ENCODE measurements around the gene LYST. TPM values are rescaled to one million over a fixed set of nuclear protein-coding genes. Genes with fewer than 3 reads are reported as not detected.
A peak's percentile ranks its signal among the peaks of the same experiment; 100 is the strongest.
"Not testable (repeated sequence)": the region's sequence is repeated elsewhere in the genome, so short reads cannot be mapped to it uniquely, and the experiment has no call there.

Gene LYST
- total and polyA plus RNA-seq, 2 donors = 25.7 to 67.4 TPM

DNA sequence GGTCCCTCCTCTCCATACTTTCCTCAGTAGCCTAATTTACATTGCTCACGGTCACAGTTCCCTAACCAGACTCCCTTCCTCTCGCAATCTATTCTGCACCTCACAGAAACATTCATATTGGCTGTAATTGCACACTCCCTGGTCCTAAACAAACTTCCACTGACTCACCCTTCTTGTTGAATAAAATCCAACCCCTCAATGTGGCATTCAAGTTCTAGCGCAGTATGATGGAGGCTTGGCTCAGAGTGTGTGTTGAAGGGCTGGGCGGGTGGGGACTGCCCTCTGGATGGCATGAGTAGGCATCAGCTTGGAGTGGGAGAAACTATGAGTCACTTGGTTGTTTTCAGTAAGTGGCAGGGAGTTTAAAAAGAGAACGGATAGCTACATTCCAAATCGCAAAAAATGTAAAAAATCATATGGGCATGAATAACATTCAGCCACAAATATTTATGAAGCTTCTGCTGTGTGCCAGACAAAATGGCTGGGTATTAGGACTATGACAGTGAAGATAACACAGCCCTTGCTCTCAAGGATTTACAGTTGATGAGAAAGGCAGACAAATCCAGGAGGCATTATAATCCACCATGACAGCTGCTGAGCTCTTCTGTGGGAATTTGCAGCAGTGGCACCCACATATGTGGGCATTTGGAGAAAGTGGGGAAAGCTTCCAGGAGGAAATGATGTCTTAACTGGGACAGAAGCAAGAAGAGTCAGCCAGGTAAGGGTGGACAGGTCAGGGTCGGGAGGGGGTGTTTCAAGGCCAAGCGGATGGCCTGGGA lies 42.2 kb upstream of the LYST start:
- no peak overlapping the region for H3K4me3 ChIP-seq (ENCODE audit: low read length in 2 of 2)
- no peak overlapping the region for H3K27ac ChIP-seq (ENCODE audit: low read depth in 1 of 2, low read length in 1 of 2)
- DNase-seq (ENCODE audit: low read depth in 6 of 9, low spot score in 9 of 9) = no peak
- H3K27me3 ChIP-seq (ENCODE audit: control insufficient read depth in 2 of 2, insufficient read depth in 1 of 2, low read length in 1 of 2) = no peaks in the 10 kb centered on the region
- WGBS = 96% methylated on average over 8 of the region's 8 CpGs
- no peaks in the 10 kb centered on the region for H3K36me3 ChIP-seq (ENCODE audit: control insufficient read depth in 2 of 2, insufficient read depth in 2 of 2, low read length in 1 of 2)
- peaks cover 0 to 8% of the 10 kb centered on the region in 2 donors for H3K4me1 ChIP-seq (ENCODE audit: control insufficient read depth in 2 of 2, insufficient read depth in 2 of 2, low read length in 2 of 2)
- H3K9me3 ChIP-seq (ENCODE audit: control insufficient read depth in 2 of 2, insufficient read depth in 1 of 2, low read length in 1 of 2) = no peaks in the 10 kb centered on the region

DNA sequence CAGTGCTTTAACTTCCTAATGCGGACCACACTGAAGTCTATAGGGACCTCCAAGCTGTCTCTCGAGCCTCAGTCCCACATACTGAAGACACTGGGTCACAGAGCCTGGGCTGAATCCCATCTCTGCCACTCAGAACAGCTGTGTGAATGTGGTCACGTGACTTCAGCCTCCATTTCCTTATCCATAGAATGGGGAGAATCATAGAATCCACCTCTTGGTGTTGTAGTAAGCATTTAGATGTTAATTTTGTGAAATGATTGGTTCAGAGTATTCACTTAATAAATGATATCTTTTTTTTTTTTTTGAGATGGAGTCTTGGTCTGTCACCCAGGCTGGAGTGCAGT lies 41.2 kb upstream of the LYST start:
- H3K4me1 ChIP-seq (ENCODE audit: control insufficient read depth in 2 of 2, insufficient read depth in 2 of 2, low read length in 2 of 2) = peaks cover 5 to 11% of the 10 kb centered on the region in 2 donors
- DNase-seq (ENCODE audit: low read depth in 6 of 9, low spot score in 9 of 9) = no peak
- H3K9me3 ChIP-seq (ENCODE audit: control insufficient read depth in 2 of 2, insufficient read depth in 1 of 2, low read length in 1 of 2) = no peaks in the 10 kb centered on the region
- no peaks in the 10 kb centered on the region for H3K27me3 ChIP-seq (ENCODE audit: control insufficient read depth in 2 of 2, insufficient read depth in 1 of 2, low read length in 1 of 2)
- no peaks in the 10 kb centered on the region for H3K36me3 ChIP-seq (ENCODE audit: control insufficient read depth in 2 of 2, insufficient read depth in 2 of 2, low read length in 1 of 2)
- H3K27ac ChIP-seq (ENCODE audit: low read depth in 1 of 2, low read length in 1 of 2) = no peak overlapping the region
- H3K4me3 ChIP-seq (ENCODE audit: low read length in 2 of 2) = no peak overlapping the region
- WGBS = 97% methylated on average over 3 of the region's 3 CpGs

DNA sequence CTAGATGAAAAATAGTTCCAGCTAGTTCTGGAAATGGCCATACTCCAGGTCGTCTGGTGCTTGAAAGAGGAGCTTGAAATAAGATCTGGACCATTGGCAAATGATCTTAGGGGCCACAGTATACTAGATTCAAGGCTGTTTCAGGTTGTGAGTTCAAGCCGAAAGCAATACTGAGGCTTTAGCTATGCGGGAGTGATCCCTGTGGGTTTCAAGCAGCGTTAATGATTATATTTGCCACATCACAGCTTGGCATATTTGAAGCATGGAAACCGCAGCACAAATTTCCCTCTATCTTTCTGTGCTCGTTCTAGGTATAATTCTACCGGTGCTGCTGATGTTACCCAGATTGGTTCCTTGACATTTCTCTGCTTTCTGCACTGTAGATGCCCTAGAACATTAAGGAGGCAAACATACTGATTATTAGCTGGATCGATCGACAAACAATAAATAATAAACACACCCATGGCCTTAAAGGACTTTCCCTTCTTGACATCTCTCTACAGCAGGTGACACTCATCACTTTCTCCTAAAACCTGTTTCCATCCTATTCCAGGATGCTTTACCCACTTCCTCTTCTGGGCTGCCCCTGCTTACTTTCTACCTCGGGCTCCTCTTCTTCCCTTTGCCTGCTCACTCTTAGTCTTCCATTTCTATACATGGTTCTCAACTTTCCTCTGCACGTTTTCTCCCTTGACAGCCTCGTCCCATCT lies 40.6 kb upstream of the LYST start:
- no peak overlapping the region for H3K4me3 ChIP-seq (ENCODE audit: low read length in 2 of 2)
- H3K36me3 ChIP-seq (ENCODE audit: control insufficient read depth in 2 of 2, insufficient read depth in 2 of 2, low read length in 1 of 2) = no peaks in the 10 kb centered on the region
- no peak overlapping the region for H3K27ac ChIP-seq (ENCODE audit: low read depth in 1 of 2, low read length in 1 of 2)
- DNase-seq (ENCODE audit: low read depth in 6 of 9, low spot score in 9 of 9) = no peak
- no peaks in the 10 kb centered on the region for H3K27me3 ChIP-seq (ENCODE audit: control insufficient read depth in 2 of 2, insufficient read depth in 1 of 2, low read length in 1 of 2)
- H3K9me3 ChIP-seq (ENCODE audit: control insufficient read depth in 2 of 2, insufficient read depth in 1 of 2, low read length in 1 of 2) = no peaks in the 10 kb centered on the region
- WGBS = 85% methylated on average over 12 of the region's 12 CpGs
- peaks cover 5 to 14% of the 10 kb centered on the region in 2 donors for H3K4me1 ChIP-seq (ENCODE audit: control insufficient read depth in 2 of 2, insufficient read depth in 2 of 2, low read length in 2 of 2)

DNA sequence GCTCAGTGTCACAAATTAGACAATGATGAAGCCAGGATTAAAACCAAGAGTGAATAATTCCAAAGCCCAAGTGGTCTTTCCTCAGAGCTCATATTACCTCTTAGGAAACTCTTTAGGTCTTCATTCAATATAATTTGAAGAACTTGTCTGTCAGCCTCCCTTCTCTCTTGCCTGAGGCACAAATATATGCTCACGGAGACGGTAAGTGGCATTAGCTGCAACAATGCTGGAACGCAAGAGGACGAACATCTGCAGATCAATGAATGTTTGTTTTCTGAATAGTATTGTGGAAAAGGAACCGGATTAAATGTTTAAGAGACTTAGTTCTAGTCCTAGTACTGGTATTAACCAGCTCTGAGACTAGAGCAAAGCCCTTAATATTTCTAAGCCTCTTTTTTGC lies 39.7 kb upstream of the LYST start:
- Histone ChIP-seq H3K9me3 (ENCODE audit: control insufficient read depth in 2 of 2, insufficient read depth in 1 of 2, low read length in 1 of 2) (no peaks in the 10 kb centered on the region), H3K27me3 (ENCODE audit: control insufficient read depth in 2 of 2, insufficient read depth in 1 of 2, low read length in 1 of 2) (no peaks in the 10 kb centered on the region), H3K4me1 (ENCODE audit: control insufficient read depth in 2 of 2, insufficient read depth in 2 of 2, low read length in 2 of 2) (peaks cover 5 to 16% of the 10 kb centered on the region in 2 donors), H3K4me3 (ENCODE audit: low read length in 2 of 2) (no peak overlapping the region), H3K36me3 (ENCODE audit: control insufficient read depth in 2 of 2, insufficient read depth in 2 of 2, low read length in 1 of 2) (no peaks in the 10 kb centered on the region), H3K27ac (ENCODE audit: low read depth in 1 of 2, low read length in 1 of 2) (no peak overlapping the region)
- 97% methylated on average over 5 of the region's 5 CpGs for whole genome bisulfite sequencing
- no peak for DNase-seq (ENCODE audit: low read depth in 6 of 9, low spot score in 9 of 9)

DNA sequence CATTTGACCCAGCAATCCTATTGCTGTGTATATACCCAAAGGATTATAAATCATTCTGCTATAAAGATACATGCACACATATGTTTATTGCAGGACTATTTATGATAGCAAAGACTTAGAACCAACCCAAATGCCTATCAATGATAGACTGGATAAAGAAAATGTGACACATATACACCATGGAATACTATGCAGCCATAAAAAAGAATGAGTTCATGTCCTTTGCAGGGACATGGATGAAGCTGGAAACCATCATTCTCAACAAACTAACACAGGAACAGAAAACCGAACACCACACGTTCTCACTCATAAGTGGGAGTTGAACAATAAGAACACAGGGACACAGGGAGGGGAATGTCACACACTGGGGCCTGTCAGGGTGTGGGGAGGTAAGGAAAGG lies 37.1 kb upstream of the LYST start:
- peaks cover 5 to 30% of the 10 kb centered on the region in 2 donors for H3K4me1 ChIP-seq (ENCODE audit: control insufficient read depth in 2 of 2, insufficient read depth in 2 of 2, low read length in 2 of 2)
- H3K27ac ChIP-seq (ENCODE audit: low read depth in 1 of 2, low read length in 1 of 2); DNase-seq (ENCODE audit: low read depth in 6 of 9, low spot score in 9 of 9); H3K36me3 ChIP-seq (ENCODE audit: control insufficient read depth in 2 of 2, insufficient read depth in 2 of 2, low read length in 1 of 2); H3K4me3 ChIP-seq (ENCODE audit: low read length in 2 of 2); H3K27me3 ChIP-seq (ENCODE audit: control insufficient read depth in 2 of 2, insufficient read depth in 1 of 2, low read length in 1 of 2); H3K9me3 ChIP-seq (ENCODE audit: control insufficient read depth in 2 of 2, insufficient read depth in 1 of 2, low read length in 1 of 2): not testable (repeated sequence)
- 97% methylated on average over 2 of the region's 2 CpGs for WGBS

DNA sequence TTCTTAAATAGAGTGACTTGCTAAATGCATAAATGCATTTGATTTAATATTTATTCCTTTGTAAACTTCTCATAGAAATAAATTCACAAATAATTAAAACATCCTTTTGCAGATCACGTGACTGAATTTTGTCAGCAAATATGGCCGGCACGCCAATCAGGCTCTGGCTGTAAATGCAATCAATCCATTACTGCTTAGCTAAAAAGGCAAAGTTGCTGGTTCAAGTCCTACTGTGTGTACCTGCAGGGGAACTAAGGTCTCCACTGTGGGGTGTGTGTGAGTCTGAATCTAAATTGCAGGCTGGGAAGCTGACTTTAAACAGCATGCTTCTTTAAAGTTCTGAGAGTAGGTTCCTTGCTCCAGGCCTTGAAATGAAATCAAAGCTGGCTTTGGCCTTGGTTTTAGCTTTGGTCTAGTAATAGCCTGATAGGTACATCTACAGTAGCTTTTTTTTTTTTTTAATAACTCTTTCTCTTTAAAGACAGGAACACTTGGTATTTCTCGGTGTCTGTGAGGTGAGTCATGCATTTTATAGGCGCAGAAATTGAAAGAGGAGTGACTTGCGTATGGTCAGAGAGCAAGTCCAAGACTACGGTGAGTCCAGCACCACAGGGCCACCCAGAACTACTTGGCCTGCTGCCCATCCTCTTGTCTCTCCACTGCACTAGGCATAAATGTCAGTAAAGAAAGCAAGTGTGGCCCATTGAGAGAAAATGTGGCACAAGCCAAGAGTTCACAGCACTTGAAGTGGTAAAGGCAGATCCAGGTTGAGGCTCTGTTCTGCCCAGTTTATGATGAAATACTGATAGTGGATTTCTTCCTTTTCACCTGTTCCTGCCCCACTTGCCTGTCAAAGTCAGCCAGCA lies 36.2 kb upstream of the LYST start:
- WGBS = 92% methylated on average over 7 of the region's 7 CpGs
- H3K4me1 ChIP-seq (ENCODE audit: control insufficient read depth in 2 of 2, insufficient read depth in 2 of 2, low read length in 2 of 2) = peaks cover 5 to 30% of the 10 kb centered on the region in 2 donors
- no peaks in the 10 kb centered on the region for H3K27me3 ChIP-seq (ENCODE audit: control insufficient read depth in 2 of 2, insufficient read depth in 1 of 2, low read length in 1 of 2)
- H3K36me3 ChIP-seq (ENCODE audit: control insufficient read depth in 2 of 2, insufficient read depth in 2 of 2, low read length in 1 of 2) = no peaks in the 10 kb centered on the region
- no peak for DNase-seq (ENCODE audit: low read depth in 6 of 9, low spot score in 9 of 9)
- no peaks in the 10 kb centered on the region for H3K9me3 ChIP-seq (ENCODE audit: control insufficient read depth in 2 of 2, insufficient read depth in 1 of 2, low read length in 1 of 2)
- no peak overlapping the region for H3K4me3 ChIP-seq (ENCODE audit: low read length in 2 of 2)
- peak overlapping the region in 1 of 2 donors; percentile 49 for H3K27ac ChIP-seq (ENCODE audit: low read depth in 1 of 2, low read length in 1 of 2)

DNA sequence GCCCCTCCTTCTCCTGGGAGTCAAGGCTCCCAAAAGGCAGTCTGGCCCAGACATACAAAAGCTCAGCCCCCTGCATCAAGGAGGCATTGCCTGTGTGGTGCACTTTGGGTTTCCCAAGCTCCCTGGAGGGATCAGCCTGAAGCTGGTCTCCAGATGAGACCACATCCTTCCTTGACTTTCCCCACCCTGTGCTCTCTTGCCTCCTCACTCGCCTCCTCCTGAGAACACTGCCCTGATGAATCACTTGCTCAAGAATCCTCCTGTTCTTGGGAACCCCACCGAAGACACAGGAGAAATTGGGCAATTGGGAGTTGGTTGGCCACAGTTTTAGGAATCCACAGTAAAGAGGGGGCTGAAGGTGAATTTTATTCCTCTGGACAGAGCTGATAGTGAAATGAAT lies 34.8 kb upstream of the LYST start:
- Histone ChIP-seq H3K27me3 (ENCODE audit: control insufficient read depth in 2 of 2, insufficient read depth in 1 of 2, low read length in 1 of 2) (no peaks in the 10 kb centered on the region), H3K9me3 (ENCODE audit: control insufficient read depth in 2 of 2, insufficient read depth in 1 of 2, low read length in 1 of 2) (no peaks in the 10 kb centered on the region), H3K4me1 (ENCODE audit: control insufficient read depth in 2 of 2, insufficient read depth in 2 of 2, low read length in 2 of 2) (peaks cover 5 to 29% of the 10 kb centered on the region in 2 donors), H3K36me3 (ENCODE audit: control insufficient read depth in 2 of 2, insufficient read depth in 2 of 2, low read length in 1 of 2) (no peaks in the 10 kb centered on the region), H3K27ac (ENCODE audit: low read depth in 1 of 2, low read length in 1 of 2) (no peak overlapping the region), H3K4me3 (ENCODE audit: low read length in 2 of 2) (no peak overlapping the region)
- 58% methylated on average over 2 of the region's 2 CpGs for WGBS
- DNase-seq (ENCODE audit: low read depth in 6 of 9, low spot score in 9 of 9) = no peak

DNA sequence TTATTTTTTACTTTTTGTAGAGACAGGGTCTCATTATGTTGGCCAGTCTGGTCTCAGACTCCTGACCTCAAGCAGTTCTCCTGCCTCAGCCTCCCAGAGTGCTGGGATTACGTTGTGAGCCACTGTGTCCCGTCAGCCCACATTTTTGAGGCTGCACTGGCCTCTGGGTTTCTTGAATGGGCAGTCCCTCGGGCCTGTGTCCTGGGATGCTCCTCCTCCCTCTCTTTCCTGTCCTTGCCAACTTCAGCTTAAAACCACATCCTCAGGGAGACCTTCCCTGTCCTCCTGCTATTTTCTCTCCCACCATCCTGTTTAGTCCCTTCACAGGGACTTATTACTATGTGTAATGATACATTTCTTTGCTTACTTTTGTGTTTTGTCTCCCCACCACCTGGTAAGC lies 31.4 kb upstream of the LYST start:
- Histone ChIP-seq H3K27me3 (ENCODE audit: control insufficient read depth in 2 of 2, insufficient read depth in 1 of 2, low read length in 1 of 2) (no peaks in the 10 kb centered on the region), H3K4me1 (ENCODE audit: control insufficient read depth in 2 of 2, insufficient read depth in 2 of 2, low read length in 2 of 2) (peaks cover 2 to 26% of the 10 kb centered on the region in 2 donors), H3K36me3 (ENCODE audit: control insufficient read depth in 2 of 2, insufficient read depth in 2 of 2, low read length in 1 of 2) (no peaks in the 10 kb centered on the region), H3K4me3 (ENCODE audit: low read length in 2 of 2) (no peak overlapping the region), H3K9me3 (ENCODE audit: control insufficient read depth in 2 of 2, insufficient read depth in 1 of 2, low read length in 1 of 2) (no peaks in the 10 kb centered on the region), H3K27ac (ENCODE audit: low read depth in 1 of 2, low read length in 1 of 2) (no peak overlapping the region)
- DNase-seq (ENCODE audit: low read depth in 6 of 9, low spot score in 9 of 9) = no peak
- 96% methylated on average over 3 of the region's 3 CpGs for WGBS

DNA sequence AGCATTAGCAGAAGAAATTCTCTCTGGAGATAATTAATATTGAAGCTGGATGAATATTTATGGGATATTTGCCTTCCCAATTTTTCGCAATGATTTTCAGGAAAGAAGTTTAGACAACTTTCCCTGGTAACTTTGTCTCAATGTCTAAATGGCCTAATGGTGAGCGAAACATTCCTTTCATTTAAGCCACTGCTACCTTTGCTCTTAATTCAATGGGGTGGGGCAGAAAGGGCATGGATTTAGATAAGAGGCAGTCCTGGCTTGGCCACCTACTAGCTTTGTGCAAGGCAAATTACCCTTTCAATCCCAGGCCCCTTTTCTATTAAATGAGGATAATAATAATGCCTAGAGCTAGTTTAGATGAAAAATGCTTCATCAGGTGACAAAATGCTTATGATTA lies 27.1 kb upstream of the LYST start:
- H3K27me3 ChIP-seq (ENCODE audit: control insufficient read depth in 2 of 2, insufficient read depth in 1 of 2, low read length in 1 of 2) = no peaks in the 10 kb centered on the region
- DNase-seq (ENCODE audit: low read depth in 6 of 9, low spot score in 9 of 9) = no peak
- H3K4me1 ChIP-seq (ENCODE audit: control insufficient read depth in 2 of 2, insufficient read depth in 2 of 2, low read length in 2 of 2) = peaks cover 0 to 19% of the 10 kb centered on the region in 2 donors
- H3K4me3 ChIP-seq (ENCODE audit: low read length in 2 of 2) = no peak overlapping the region
- WGBS = 98% methylated on average over 2 of the region's 2 CpGs
- no peaks in the 10 kb centered on the region for H3K36me3 ChIP-seq (ENCODE audit: control insufficient read depth in 2 of 2, insufficient read depth in 2 of 2, low read length in 1 of 2)
- H3K9me3 ChIP-seq (ENCODE audit: control insufficient read depth in 2 of 2, insufficient read depth in 1 of 2, low read length in 1 of 2) = no peaks in the 10 kb centered on the region
- no peak overlapping the region for H3K27ac ChIP-seq (ENCODE audit: low read depth in 1 of 2, low read length in 1 of 2)

Measured in thymus (tissue), 11 donors.